GM12891 (cell line): Measurements from ENCODE around the gene CRAMP1.

Source experiments
- POLR2A ChIP-seq: IDR thresholded peaks from 2 replicates; pipeline ENCODE4 v1.6.1; 2011; ENCODE audit warnings: low read depth, low read length, control low read depth
- POLR2AphosphoS5 ChIP-seq: IDR thresholded peaks from 2 replicates; pipeline ENCODE4 v1.6.1; 2011; ENCODE audit warnings: low read depth, low read length, control low read depth
- SPI1 ChIP-seq: IDR thresholded peaks from 2 replicates; pipeline ENCODE4 v1.6.1; 2011; ENCODE audit warnings: low read depth, low read length, control low read depth
- TAF1 ChIP-seq: IDR thresholded peaks from 2 replicates; pipeline ENCODE4 v1.6.1; 2011; ENCODE audit warnings: low read depth, low read length, control low read depth

GRCh38 chr16:1708083-1708767, 96.1 kb downstream of the CRAMP1 start:
- TF ChIP-seq POLR2AphosphoS5 (no peak), POLR2A (no peak), SPI1 (no peak), TAF1 (no peak)
